ENCODE measurements around the gene CCDC192. TPM values are rescaled to one million over a fixed set of nuclear protein-coding genes. Genes with fewer than 3 reads are reported as not detected.
"Not testable (repeated sequence)": the region's sequence is repeated elsewhere in the genome, so short reads cannot be mapped to it uniquely, and the experiment has no call there.

Gene CCDC192
- total and polyA plus RNA-seq, 2 donors, result 0.09 to 0.11 TPM

DNA sequence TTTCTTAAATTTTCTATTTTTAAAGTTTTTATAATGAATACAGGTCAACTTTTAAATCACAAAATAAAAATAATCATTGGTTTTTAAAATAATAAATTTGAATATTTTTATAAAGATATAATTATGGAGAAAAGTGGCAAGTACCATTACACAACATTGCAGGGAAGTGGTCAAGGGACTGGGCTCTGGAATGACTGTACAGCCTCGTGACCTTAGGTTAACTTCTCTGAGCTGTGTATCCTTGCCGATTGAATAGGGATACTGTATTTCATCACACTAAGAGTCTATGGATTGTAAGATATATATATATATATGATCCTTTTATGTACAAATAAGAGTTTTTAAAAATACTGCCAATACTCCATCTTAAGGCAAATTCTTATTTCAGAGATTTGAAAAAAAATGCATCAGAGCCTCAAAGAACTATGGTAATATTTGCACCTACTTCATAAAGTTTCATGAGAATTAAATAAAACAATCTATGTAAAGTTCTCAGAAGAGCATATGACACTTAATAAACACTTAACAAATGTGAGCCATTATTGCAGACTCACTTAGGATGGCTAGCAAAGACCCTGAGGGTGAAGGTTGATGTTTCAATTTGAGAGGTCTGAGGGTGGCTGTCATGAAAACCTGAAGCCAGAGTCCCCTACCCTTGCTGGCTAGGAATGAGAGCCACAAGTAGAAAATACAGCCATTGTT is 136.5 kb downstream of the CCDC192 start:
- Histone ChIP-seq H3K36me3 (ENCODE audit: control insufficient read depth in 2 of 2, insufficient read depth in 2 of 2, low read length in 1 of 2) (no peaks in the 10 kb centered on the region), H3K4me1 (ENCODE audit: control insufficient read depth in 2 of 2, insufficient read depth in 2 of 2, low read length in 2 of 2) (no peaks in the 10 kb centered on the region), H3K27ac (ENCODE audit: low read depth in 1 of 2, low read length in 1 of 2) (no peak overlapping the region), H3K4me3 (ENCODE audit: low read length in 2 of 2) (no peak overlapping the region), H3K27me3 (ENCODE audit: control insufficient read depth in 2 of 2, insufficient read depth in 1 of 2, low read length in 1 of 2) (no peaks in the 10 kb centered on the region), H3K9me3 (ENCODE audit: control insufficient read depth in 2 of 2, insufficient read depth in 1 of 2, low read length in 1 of 2) (no peaks in the 10 kb centered on the region)
- 97% methylated on average over 2 of the region's 2 CpGs for WGBS
- no peak for DNase-seq (ENCODE audit: low read depth in 6 of 9, low spot score in 9 of 9)

DNA sequence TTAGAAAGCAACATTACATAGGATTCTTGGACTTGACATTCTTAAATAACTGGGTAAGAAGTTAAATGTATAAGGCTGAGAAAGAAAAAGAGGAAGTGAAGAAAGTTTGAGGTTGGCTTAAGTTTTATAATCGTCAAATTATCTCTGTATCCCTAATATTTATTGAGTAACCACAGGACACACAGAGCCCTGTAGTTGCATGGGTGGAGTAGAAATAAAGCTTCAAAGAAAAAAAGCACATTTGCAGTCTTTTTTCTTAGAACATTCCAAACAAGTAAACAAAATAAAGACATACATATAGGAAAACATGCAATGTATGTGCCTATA is 137.0 kb downstream of the CCDC192 start:
- Histone ChIP-seq H3K36me3 (ENCODE audit: control insufficient read depth in 2 of 2, insufficient read depth in 2 of 2, low read length in 1 of 2) (no peaks in the 10 kb centered on the region), H3K4me1 (ENCODE audit: control insufficient read depth in 2 of 2, insufficient read depth in 2 of 2, low read length in 2 of 2) (no peaks in the 10 kb centered on the region), H3K27me3 (ENCODE audit: control insufficient read depth in 2 of 2, insufficient read depth in 1 of 2, low read length in 1 of 2) (no peaks in the 10 kb centered on the region), H3K9me3 (ENCODE audit: control insufficient read depth in 2 of 2, insufficient read depth in 1 of 2, low read length in 1 of 2) (no peaks in the 10 kb centered on the region), H3K4me3 (ENCODE audit: low read length in 2 of 2) (no peak overlapping the region), H3K27ac (ENCODE audit: low read depth in 1 of 2, low read length in 1 of 2) (no peak overlapping the region)
- no peak for DNase-seq (ENCODE audit: low read depth in 6 of 9, low spot score in 9 of 9)
- 1% methylated on average over 1 of the region's 1 CpG for WGBS

DNA sequence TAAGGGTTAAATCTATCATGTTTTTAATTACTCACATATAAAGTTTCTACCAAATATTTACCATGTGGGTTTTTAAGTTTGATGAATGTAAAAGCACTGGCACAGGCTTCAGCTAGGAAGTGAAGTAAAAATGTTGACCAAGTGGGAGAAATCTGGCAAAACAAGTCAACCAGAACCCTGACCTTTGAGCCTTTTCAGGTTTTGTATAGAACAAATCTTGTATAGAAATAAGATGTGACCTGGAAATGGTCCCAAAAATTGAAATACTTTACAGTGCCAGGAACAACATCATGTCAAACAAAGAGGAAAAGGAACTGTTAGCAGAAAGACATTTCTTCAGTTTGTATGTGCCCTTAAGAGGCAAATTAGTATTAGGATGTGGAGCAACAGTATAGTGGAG is 137.6 kb downstream of the CCDC192 start:
- Histone ChIP-seq H3K4me1 (ENCODE audit: control insufficient read depth in 2 of 2, insufficient read depth in 2 of 2, low read length in 2 of 2) (no peaks in the 10 kb centered on the region), H3K9me3 (ENCODE audit: control insufficient read depth in 2 of 2, insufficient read depth in 1 of 2, low read length in 1 of 2) (no peaks in the 10 kb centered on the region), H3K4me3 (ENCODE audit: low read length in 2 of 2) (no peak overlapping the region), H3K36me3 (ENCODE audit: control insufficient read depth in 2 of 2, insufficient read depth in 2 of 2, low read length in 1 of 2) (no peaks in the 10 kb centered on the region), H3K27ac (ENCODE audit: low read depth in 1 of 2, low read length in 1 of 2) (no peak overlapping the region), H3K27me3 (ENCODE audit: control insufficient read depth in 2 of 2, insufficient read depth in 1 of 2, low read length in 1 of 2) (no peaks in the 10 kb centered on the region)
- no peak for DNase-seq (ENCODE audit: low read depth in 6 of 9, low spot score in 9 of 9)

DNA sequence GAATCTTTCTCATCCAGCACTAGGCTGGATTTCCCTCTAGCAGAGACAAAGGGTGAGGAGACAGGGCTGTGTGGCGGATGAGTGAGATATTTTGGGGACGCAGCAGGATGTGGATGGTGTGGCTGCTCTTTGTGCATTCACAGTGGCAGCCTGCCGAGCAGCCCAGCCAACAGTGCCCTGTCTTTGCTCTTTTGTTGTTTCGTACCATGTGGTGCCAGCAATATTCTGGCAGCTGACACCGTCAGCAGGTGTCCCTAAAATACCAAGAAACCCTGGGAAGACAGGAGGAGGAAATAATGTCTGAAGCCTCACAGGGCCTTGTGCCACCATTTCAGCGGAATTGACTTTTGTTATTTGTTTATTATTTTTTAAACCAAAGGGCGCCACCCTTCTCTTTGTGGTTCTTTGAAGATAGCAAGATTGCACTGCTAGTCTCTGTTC is 141.4 kb downstream of the CCDC192 start:
- Histone ChIP-seq H3K36me3 (ENCODE audit: control insufficient read depth in 2 of 2, insufficient read depth in 2 of 2, low read length in 1 of 2) (no peaks in the 10 kb centered on the region), H3K4me1 (ENCODE audit: control insufficient read depth in 2 of 2, insufficient read depth in 2 of 2, low read length in 2 of 2) (no peaks in the 10 kb centered on the region), H3K4me3 (ENCODE audit: low read length in 2 of 2) (no peak overlapping the region), H3K27ac (ENCODE audit: low read depth in 1 of 2, low read length in 1 of 2) (no peak overlapping the region), H3K27me3 (ENCODE audit: control insufficient read depth in 2 of 2, insufficient read depth in 1 of 2, low read length in 1 of 2) (no peaks in the 10 kb centered on the region), H3K9me3 (ENCODE audit: control insufficient read depth in 2 of 2, insufficient read depth in 1 of 2, low read length in 1 of 2) (no peaks in the 10 kb centered on the region)
- no peak for DNase-seq (ENCODE audit: low read depth in 6 of 9, low spot score in 9 of 9)
- 91% methylated on average over 7 of the region's 7 CpGs for WGBS

DNA sequence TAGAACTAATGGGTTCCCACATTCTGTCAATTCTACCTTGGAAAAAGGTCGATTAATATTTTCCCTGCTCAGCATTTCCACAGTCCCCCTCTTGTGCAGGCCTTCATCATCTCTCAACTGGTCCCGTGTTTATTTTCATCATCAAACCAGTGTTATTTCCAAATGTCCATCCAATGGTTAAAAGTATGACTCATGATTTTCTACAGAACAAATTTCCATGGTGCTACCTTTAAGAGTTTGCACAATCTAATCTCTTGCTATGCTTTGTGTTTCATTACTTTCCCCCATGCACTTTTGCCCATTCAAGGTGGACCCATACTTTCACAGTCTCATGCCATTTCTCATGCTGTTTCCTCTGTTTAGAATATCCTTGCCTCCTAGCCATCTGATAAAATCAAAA is 143.7 kb downstream of the CCDC192 start:
- H3K27ac ChIP-seq (ENCODE audit: low read depth in 1 of 2, low read length in 1 of 2), result no peak overlapping the region
- no peaks in the 10 kb centered on the region for H3K9me3 ChIP-seq (ENCODE audit: control insufficient read depth in 2 of 2, insufficient read depth in 1 of 2, low read length in 1 of 2)
- 95% methylated on average over 2 of the region's 2 CpGs for WGBS
- no peak overlapping the region for H3K4me3 ChIP-seq (ENCODE audit: low read length in 2 of 2)
- no peaks in the 10 kb centered on the region for H3K27me3 ChIP-seq (ENCODE audit: control insufficient read depth in 2 of 2, insufficient read depth in 1 of 2, low read length in 1 of 2)
- DNase-seq (ENCODE audit: low read depth in 6 of 9, low spot score in 9 of 9), result no peak
- H3K36me3 ChIP-seq (ENCODE audit: control insufficient read depth in 2 of 2, insufficient read depth in 2 of 2, low read length in 1 of 2), result no peaks in the 10 kb centered on the region
- no peaks in the 10 kb centered on the region for H3K4me1 ChIP-seq (ENCODE audit: control insufficient read depth in 2 of 2, insufficient read depth in 2 of 2, low read length in 2 of 2)

- not testable (repeated sequence) for DNase-seq (ENCODE audit: low read depth in 6 of 9, low spot score in 9 of 9); H3K36me3 ChIP-seq (ENCODE audit: control insufficient read depth in 2 of 2, insufficient read depth in 2 of 2, low read length in 1 of 2); H3K4me3 ChIP-seq (ENCODE audit: low read length in 2 of 2); H3K4me1 ChIP-seq (ENCODE audit: control insufficient read depth in 2 of 2, insufficient read depth in 2 of 2, low read length in 2 of 2); H3K27me3 ChIP-seq (ENCODE audit: control insufficient read depth in 2 of 2, insufficient read depth in 1 of 2, low read length in 1 of 2); H3K27ac ChIP-seq (ENCODE audit: low read depth in 1 of 2, low read length in 1 of 2); H3K9me3 ChIP-seq (ENCODE audit: control insufficient read depth in 2 of 2, insufficient read depth in 1 of 2, low read length in 1 of 2)
- over 99% methylated on average over 5 of the region's 5 CpGs for WGBS
Measured at GRCh38 chr5:127847641-127848040, 144.4 kb downstream of the CCDC192 start.

- H3K36me3 ChIP-seq (ENCODE audit: control insufficient read depth in 2 of 2, insufficient read depth in 2 of 2, low read length in 1 of 2), result no peaks in the 10 kb centered on the region
- 63% methylated on average over 1 of the region's 1 CpG for WGBS
- no peaks in the 10 kb centered on the region for H3K4me1 ChIP-seq (ENCODE audit: control insufficient read depth in 2 of 2, insufficient read depth in 2 of 2, low read length in 2 of 2)
- H3K27me3 ChIP-seq (ENCODE audit: control insufficient read depth in 2 of 2, insufficient read depth in 1 of 2, low read length in 1 of 2), result no peaks in the 10 kb centered on the region
- DNase-seq (ENCODE audit: low read depth in 6 of 9, low spot score in 9 of 9), result no peak
- H3K27ac ChIP-seq (ENCODE audit: low read depth in 1 of 2, low read length in 1 of 2), result peak overlapping the region in 1 of 2 donors; percentile 18
- no peak overlapping the region for H3K4me3 ChIP-seq (ENCODE audit: low read length in 2 of 2)
- H3K9me3 ChIP-seq (ENCODE audit: control insufficient read depth in 2 of 2, insufficient read depth in 1 of 2, low read length in 1 of 2), result no peaks in the 10 kb centered on the region
Measured at GRCh38 chr5:127848098-127848497, 144.9 kb downstream of the CCDC192 start.

- no peaks in the 10 kb centered on the region for H3K9me3 ChIP-seq (ENCODE audit: control insufficient read depth in 2 of 2, insufficient read depth in 1 of 2, low read length in 1 of 2)
- no peaks in the 10 kb centered on the region for H3K27me3 ChIP-seq (ENCODE audit: control insufficient read depth in 2 of 2, insufficient read depth in 1 of 2, low read length in 1 of 2)
- DNase-seq (ENCODE audit: low read depth in 6 of 9, low spot score in 9 of 9), result no peak
- H3K4me3 ChIP-seq (ENCODE audit: low read length in 2 of 2), result no peak overlapping the region
- no peaks in the 10 kb centered on the region for H3K4me1 ChIP-seq (ENCODE audit: control insufficient read depth in 2 of 2, insufficient read depth in 2 of 2, low read length in 2 of 2)
- no peak overlapping the region for H3K27ac ChIP-seq (ENCODE audit: low read depth in 1 of 2, low read length in 1 of 2)
- WGBS, result 97% methylated on average over 2 of the region's 2 CpGs
- H3K36me3 ChIP-seq (ENCODE audit: control insufficient read depth in 2 of 2, insufficient read depth in 2 of 2, low read length in 1 of 2), result no peaks in the 10 kb centered on the region
Measured at GRCh38 chr5:127849408-127849807, 146.2 kb downstream of the CCDC192 start.

DNA sequence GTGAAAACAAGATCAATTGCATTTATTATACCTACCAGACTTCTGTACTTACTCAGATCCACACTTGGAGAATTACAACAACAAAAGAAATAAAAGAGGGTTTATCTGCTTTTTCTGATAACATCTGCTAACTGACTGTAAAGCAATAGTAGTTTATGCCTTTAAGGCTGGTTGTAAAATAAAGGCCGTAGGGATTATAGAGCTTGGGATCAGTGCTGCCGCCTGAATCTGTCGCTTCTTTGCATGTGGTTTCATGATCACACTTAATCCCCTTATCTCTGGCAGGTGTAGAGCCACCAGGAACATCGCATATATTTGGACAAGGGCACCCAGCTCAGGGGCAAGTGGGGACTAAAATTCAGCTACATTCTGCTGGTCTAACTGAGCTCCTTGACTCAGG is 146.7 kb downstream of the CCDC192 start:
- H3K36me3 ChIP-seq (ENCODE audit: control insufficient read depth in 2 of 2, insufficient read depth in 2 of 2, low read length in 1 of 2), result no peaks in the 10 kb centered on the region
- no peaks in the 10 kb centered on the region for H3K4me1 ChIP-seq (ENCODE audit: control insufficient read depth in 2 of 2, insufficient read depth in 2 of 2, low read length in 2 of 2)
- H3K27me3 ChIP-seq (ENCODE audit: control insufficient read depth in 2 of 2, insufficient read depth in 1 of 2, low read length in 1 of 2), result no peaks in the 10 kb centered on the region
- no peaks in the 10 kb centered on the region for H3K9me3 ChIP-seq (ENCODE audit: control insufficient read depth in 2 of 2, insufficient read depth in 1 of 2, low read length in 1 of 2)
- DNase-seq (ENCODE audit: low read depth in 6 of 9, low spot score in 9 of 9), result no peak
- H3K4me3 ChIP-seq (ENCODE audit: low read length in 2 of 2), result no peak overlapping the region
- H3K27ac ChIP-seq (ENCODE audit: low read depth in 1 of 2, low read length in 1 of 2), result no peak overlapping the region
- WGBS, result 98% methylated on average over 4 of the region's 4 CpGs

DNA sequence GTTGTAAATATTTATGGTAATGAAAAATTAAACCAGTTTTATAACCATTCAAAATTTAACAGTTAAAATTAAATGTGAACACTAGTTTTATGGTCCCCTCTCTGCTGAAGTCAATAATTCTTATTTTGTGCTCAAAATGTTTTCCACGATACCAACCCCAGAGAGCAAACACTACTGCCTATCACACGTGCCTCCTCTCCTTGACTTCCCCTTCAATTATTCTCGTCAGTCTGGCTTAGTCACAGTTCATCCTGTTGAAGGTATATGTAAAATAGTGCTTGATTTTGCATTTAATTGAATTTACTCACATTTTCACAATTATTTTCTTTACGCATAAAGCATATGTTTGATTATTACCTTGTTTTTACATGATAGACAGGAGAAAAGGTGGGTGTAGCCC is 148.8 kb downstream of the CCDC192 start:
- Histone ChIP-seq H3K4me1 (ENCODE audit: control insufficient read depth in 2 of 2, insufficient read depth in 2 of 2, low read length in 2 of 2) (no peaks in the 10 kb centered on the region), H3K27me3 (ENCODE audit: control insufficient read depth in 2 of 2, insufficient read depth in 1 of 2, low read length in 1 of 2) (no peaks in the 10 kb centered on the region), H3K9me3 (ENCODE audit: control insufficient read depth in 2 of 2, insufficient read depth in 1 of 2, low read length in 1 of 2) (no peaks in the 10 kb centered on the region), H3K36me3 (ENCODE audit: control insufficient read depth in 2 of 2, insufficient read depth in 2 of 2, low read length in 1 of 2) (no peaks in the 10 kb centered on the region), H3K4me3 (ENCODE audit: low read length in 2 of 2) (no peak overlapping the region), H3K27ac (ENCODE audit: low read depth in 1 of 2, low read length in 1 of 2) (no peak overlapping the region)
- WGBS, result 94% methylated on average over 4 of the region's 4 CpGs
- DNase-seq (ENCODE audit: low read depth in 6 of 9, low spot score in 9 of 9), result no peak
